Body of pancreas (tissue), 4 donors: ENCODE data around the gene XRCC4. TPM values are rescaled to one million over a fixed set of nuclear protein-coding genes. Genes with fewer than 3 reads are reported as not detected.
A peak's percentile ranks its signal among the peaks of the same experiment; 100 is the strongest.

Experiments used
- ATAC-seq: fragments of 150-250 bp; one replicate; pipeline ENCODE4 v1.9.1; 2016
- DNase-seq, 4 donors: peaks; one replicate each; pipeline ENCODE4 v3.0.0-alpha.2; 2019
- H3K27ac ChIP-seq, 4 donors: fragments of 200-600 bp; sonication (generic); 1 replicate in 3 of 4; 2 replicates in 1 of 4; pipeline versions ENCODE4 v1.5.1 to v1.6.1; 2016 to 2019; ENCODE audit warnings: mild to moderate bottlenecking in 1 of 4, mixed read lengths in 1 of 4, moderate library complexity in 1 of 4
- H3K27me3 ChIP-seq, 2 donors: fragments of 200-600 bp; sonication (generic); one replicate each; pipeline ENCODE4 v1.6.0; 2016; ENCODE audit warnings: mild to moderate bottlenecking in 1 of 2
- H3K36me3 ChIP-seq, 2 donors: fragments of 200-600 bp; sonication (generic); replicated peaks in 1 of 2; 2 replicates each; pipeline ENCODE4 v1.5.1; 2016; ENCODE audit warnings: low read depth in 2 of 2; ENCODE audit not compliant: insufficient read depth in 1 of 2
- H3K4me1 ChIP-seq: fragments of 200-600 bp; sonication (generic); one replicate; pipeline ENCODE4 v1.6.0; 2016
- H3K4me3 ChIP-seq, 2 donors: fragments of 200-600 bp; sonication (generic); 1 replicate in 1 of 2; 2 replicates in 1 of 2; pipeline ENCODE4 v1.5.1; 2016 to 2019
- H3K9me3 ChIP-seq, 3 donors: fragments of 200-600 bp; sonication (generic); 1 replicate in 2 of 3; 2 replicates in 1 of 3; pipeline ENCODE4 v1.5.1; 2016
- CTCF ChIP-seq, 7 experiments: fragments of 450-650 bp in 4 of 7; fragments of 200-600 bp in 3 of 7; sonication (generic) in 3 of 7; IDR thresholded peaks; one replicate each; pipeline ENCODE4 v1.5.1; 2016 to 2019; ENCODE audit warnings: antibody characterized with exemption in 7 of 7
- POLR2A ChIP-seq, 3 donors: fragments of 450-650 bp; IDR thresholded peaks; one replicate each; pipeline ENCODE4 v1.6.1; 2016; ENCODE audit warnings: antibody characterized with exemption in 3 of 3, mild to moderate bottlenecking in 2 of 3
- WGBS, 2 donors: methylation state at CpG; one replicate each; pipeline ENCODE4 v1.1.5; 2017; 5-methylcytosine and 5-hydroxymethylcytosine counted together
- intact Hi-C: fragments of 100-400 bp; cut with DNase I; formaldehyde crosslinking; loops from one replicate; pipeline ENCODE4 v1.15.1; 2023
- total RNA-seq, 2 donors: library from RNA; depleted of rRNA; stranded (reverse); fragments of >200 nt; gene quantifications; one replicate each; pipeline ENCODE4 v1.1.0, GENCODE V29; 2016

The XRCC4 gene
- total RNA-seq, 2 donors from 2014 or later: 0.99 to 4.4 TPM

- TF ChIP-seq CTCF (IDR thresholded peaks at IDR 0.05): no peak
- TF ChIP-seq POLR2A (IDR thresholded peaks at IDR 0.05): no peak
- ATAC-seq: no peak
- Histone ChIP-seq H3K36me3 (no peaks in the 10 kb centered on the region), H3K4me1 (no peaks in the 10 kb centered on the region), H3K27me3 (no peaks in the 10 kb centered on the region), H3K4me3 (no peak overlapping the region), H3K27ac (peak overlapping the region in 1 of 4 donors; percentile 34), H3K9me3 (no peaks in the 10 kb centered on the region)
- DNase-seq: no peak
- intact Hi-C loops: no loop called here
- 68 to 75% methylated on average over 2 of the region's 2 CpGs for WGBS, 2 donors
These were observed 236.1 kb downstream of the XRCC4 start for GRCh38 chr5:83313436-83313835.

GRCh38 chr5:83321483-83322055 lies 244.2 kb downstream of the XRCC4 start:
- Histone ChIP-seq H3K27ac (no peak overlapping the region), H3K27me3 (no peaks in the 10 kb centered on the region), H3K4me1 (no peaks in the 10 kb centered on the region), H3K4me3 (no peak overlapping the region), H3K36me3 (no peaks in the 10 kb centered on the region), H3K9me3 (no peaks in the 10 kb centered on the region)
- no peak for TF ChIP-seq POLR2A (IDR thresholded peaks at IDR 0.05)
- no peak for TF ChIP-seq CTCF (IDR thresholded peaks at IDR 0.05)
- intact Hi-C loops: no loop called here
- DNase-seq (no peak), ATAC-seq (no peak)

- Histone ChIP-seq H3K4me1 (no peaks in the 10 kb centered on the region), H3K27me3 (no peaks in the 10 kb centered on the region), H3K9me3 (no peaks in the 10 kb centered on the region), H3K36me3 (no peaks in the 10 kb centered on the region), H3K4me3 (no peak overlapping the region), H3K27ac (no peak overlapping the region)
- intact Hi-C loops: no loop called here
- TF ChIP-seq POLR2A (IDR thresholded peaks at IDR 0.05): no peak
- TF ChIP-seq CTCF (IDR thresholded peaks at IDR 0.05): no peak
- ATAC-seq (no peak), DNase-seq (no peak)
- 93 to 100% methylated on average over 5 of the region's 5 CpGs for WGBS, 2 donors
These were observed 245.1 kb downstream of the XRCC4 start for GRCh38 chr5:83322273-83322924.

- ATAC-seq: no peak
- Histone ChIP-seq H3K4me3 (no peak overlapping the region), H3K36me3 (no peaks in the 10 kb centered on the region), H3K9me3 (no peaks in the 10 kb centered on the region), H3K4me1 (no peaks in the 10 kb centered on the region), H3K27me3 (no peaks in the 10 kb centered on the region), H3K27ac (no peak overlapping the region)
- TF ChIP-seq POLR2A (IDR thresholded peaks at IDR 0.05): no peak
- no peak for TF ChIP-seq CTCF (IDR thresholded peaks at IDR 0.05)
- no peak for DNase-seq
- intact Hi-C loops: no loop called here
These were observed 246.3 kb downstream of the XRCC4 start for GRCh38 chr5:83323557-83324180.
